Measurements from ENCODE around the gene MED27.

Gene MED27

GRCh38 chr9:131874447-131874846 lies 205.2 kb downstream of the MED27 start:
- DNase-seq = no peak

DNA sequence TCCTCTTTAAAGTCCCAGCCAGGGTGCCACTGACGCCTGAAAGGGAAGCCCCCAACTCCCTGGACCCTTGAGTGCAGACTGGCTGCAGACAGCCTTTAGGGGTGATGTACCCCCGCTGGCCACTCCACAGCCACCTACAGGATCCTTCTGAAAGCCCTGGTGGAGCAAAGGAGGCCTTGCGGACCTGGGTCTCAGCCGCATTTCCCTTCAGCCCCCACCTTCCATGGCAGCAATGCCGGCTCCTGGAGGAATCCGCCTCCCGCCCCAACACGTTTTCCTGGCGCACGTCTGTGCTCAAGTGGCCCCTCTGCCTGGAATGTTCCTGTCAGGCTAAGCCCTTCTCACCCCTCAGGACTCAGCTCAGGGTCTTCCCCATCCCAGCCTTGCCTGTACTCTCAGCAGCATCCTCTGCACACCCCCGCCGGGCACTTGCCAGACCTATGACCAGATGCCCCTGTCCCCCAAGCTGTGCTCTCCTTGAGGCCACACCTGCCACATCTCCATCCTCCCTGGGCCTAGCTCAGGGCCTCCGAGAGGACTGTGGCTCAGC lies 205.7 kb downstream of the MED27 start:
- DNase-seq = no peak

DNA sequence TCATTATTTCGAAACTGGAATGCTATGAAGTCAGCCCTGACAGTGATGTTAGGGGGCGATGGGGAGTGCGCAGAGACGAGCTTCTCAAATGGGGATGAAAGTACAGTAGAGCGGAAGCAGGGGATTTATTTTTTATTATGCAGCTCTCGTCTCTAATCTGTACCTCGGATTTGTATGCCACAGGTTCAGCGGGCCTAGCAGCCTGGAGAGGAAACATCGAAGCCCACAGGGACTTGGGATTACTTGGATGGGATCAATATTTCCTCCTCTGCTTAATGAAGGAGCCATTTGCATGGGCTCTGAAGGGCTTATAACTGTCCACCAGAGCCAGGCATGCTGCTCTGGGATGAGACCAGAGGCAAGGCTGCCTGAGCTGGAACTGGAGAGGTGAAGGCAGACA lies 206.3 kb downstream of the MED27 start:
- DNase-seq = no peak

GRCh38 chr9:131872702-131873101 lies 207.0 kb downstream of the MED27 start:
- DNase-seq = no peak

DNA sequence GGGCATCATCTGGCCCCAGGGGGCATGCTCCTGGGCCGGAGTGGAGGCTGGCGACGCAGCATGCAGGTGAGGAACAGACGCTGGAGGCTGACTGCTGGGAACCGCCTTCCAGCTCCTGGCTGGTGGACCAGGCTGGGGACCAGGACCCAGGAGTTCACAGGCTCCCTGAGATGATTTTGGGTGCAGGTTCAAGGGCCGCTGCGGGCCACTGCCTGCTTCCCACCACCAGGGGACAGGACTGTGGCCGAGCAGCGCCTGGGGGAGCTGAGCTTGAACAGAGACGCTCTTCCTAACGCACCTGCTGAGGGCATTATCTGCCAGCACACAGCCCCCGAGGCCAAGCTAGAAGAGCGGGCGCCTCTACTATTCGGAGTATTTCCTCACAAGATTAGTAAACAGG lies 207.7 kb downstream of the MED27 start:
- no peak for DNase-seq

DNA sequence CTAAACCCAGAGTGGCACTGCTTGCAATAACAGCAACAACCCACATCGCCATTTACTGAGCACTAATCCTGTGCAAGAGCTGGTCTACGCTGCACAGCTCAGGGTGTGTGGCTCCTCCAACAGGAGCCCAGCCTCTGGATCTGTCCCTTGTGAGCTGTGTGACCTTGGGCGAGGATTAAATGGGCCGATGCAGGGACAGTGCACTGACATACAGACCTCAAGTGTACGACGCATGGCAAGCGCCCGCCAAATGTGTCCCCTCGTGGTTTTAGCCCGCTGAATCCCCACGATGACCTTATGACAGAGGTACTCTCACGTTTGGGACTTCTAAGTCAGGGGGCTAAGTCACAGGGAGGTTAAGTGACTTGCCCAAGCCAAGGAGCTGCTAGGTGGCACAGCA lies 209.5 kb downstream of the MED27 start:
- DNase-seq = no peak

- no peak for DNase-seq
These were observed 210.3 kb downstream of the MED27 start for GRCh38 chr9:131869348-131869747.

DNA sequence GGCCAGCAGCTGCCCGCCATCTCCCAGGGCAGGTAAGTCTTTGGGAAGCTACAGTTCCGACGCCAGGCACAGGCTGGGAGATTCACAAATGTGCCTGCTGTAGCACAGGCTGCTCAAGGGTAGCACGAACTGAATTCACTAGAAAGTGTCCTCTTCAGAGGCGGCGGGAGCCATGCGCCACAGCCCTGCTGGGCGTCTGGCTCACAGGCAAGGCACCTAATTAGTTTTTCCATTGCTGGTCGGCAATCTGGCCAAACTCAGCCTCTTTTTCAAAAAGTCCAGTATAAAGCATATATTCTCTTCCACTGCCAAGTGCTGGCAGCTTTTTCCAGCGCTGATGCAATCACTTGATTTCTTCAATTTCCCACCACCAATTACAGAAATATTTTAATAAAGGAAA lies 210.9 kb downstream of the MED27 start:
- DNase-seq = no peak

GRCh38 chr9:131867611-131868192 lies 212.0 kb downstream of the MED27 start:
- DNase-seq = no peak

GRCh38 chr9:131865446-131866195 lies 214.0 kb downstream of the MED27 start:
- no peak for DNase-seq

DNA sequence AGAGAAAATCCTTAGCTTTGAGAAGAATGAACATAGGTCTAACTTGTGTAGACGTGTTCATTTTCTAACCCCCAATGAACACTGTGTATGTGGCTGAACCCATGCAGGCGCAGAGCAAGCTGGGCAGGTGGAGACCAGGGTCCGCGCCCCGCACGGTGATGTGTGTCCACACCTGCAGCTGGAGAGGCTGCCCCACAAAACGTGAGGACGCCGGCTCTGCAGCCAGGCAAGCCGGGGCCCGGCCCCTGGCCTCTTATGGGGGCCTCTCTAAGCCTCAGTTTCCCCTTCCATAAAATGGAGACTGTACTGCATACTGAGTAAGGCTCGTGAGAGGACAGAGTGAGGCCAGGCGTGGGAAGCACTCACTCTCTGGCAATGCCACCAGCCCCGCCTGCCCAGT lies 215.1 kb downstream of the MED27 start:
- DNase-seq = no peak

GRCh38 chr9:131863306-131863896 lies 216.3 kb downstream of the MED27 start:
- no peak for DNase-seq

DNA sequence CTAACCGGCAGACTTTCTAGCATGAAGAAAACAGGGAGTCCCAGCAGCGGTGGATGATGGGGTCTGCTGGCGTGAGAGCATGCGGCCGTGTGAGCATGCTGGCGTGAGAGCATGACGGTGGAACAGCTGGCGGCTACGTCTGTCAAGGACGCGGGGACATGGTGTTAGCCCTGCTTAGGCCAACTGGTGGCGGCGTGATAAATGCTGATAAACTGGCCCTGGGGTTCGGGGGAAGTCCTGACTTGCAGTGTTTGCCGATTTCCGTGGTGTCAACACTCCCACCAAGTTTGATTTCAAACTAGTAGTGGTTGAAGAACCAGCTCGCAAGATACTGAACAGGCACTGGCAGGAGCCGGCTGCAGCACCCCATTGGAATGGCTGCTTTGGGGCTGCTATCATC lies 217.4 kb downstream of the MED27 start:
- no peak for DNase-seq

GRCh38 chr9:131860430-131860829 lies 219.2 kb downstream of the MED27 start:
- no peak for DNase-seq

GRCh38 chr9:131858147-131858546 lies 221.5 kb downstream of the MED27 start:
- no peak for DNase-seq

GRCh38 chr9:131856105-131856504 lies 223.6 kb downstream of the MED27 start:
- no peak for DNase-seq

DNA sequence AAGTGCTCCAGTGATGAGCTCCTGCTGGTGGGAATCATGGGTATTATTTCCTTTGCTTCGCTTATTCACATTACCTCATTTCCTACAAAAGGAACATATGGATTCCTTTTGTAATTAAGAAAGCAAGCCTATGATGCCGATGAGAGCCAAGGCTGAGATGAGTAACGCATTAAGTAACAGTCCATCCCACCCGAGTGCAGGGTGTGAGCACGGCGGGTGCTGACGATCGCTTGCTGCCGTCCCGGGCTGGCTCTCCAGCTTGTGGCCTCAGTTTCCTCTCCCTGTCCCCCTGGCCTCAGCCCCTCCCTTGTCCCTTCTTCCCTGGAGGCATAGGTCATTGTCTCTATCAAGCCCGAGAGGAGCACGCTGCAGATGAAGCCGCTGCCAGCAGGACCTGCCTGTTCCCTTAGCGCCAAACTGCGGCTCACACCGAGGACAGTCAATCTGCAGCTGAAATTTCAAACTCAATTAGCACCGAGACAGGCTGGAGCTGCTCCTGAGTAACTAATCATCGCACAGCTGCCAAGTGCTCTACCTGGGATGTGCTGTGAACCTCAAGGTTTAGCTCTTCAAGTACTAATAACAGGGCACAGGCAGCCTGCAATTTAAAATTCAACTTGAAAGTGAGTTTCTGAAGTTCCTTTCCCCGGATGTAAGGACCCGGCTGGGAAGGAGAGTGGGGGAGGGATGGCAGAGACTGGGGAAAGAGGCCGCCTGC lies 224.6 kb downstream of the MED27 start:
- peak; percentile 45 for DNase-seq

- DNase-seq = no peak
These were observed 225.3 kb downstream of the MED27 start for GRCh38 chr9:131854334-131854733.

DNA sequence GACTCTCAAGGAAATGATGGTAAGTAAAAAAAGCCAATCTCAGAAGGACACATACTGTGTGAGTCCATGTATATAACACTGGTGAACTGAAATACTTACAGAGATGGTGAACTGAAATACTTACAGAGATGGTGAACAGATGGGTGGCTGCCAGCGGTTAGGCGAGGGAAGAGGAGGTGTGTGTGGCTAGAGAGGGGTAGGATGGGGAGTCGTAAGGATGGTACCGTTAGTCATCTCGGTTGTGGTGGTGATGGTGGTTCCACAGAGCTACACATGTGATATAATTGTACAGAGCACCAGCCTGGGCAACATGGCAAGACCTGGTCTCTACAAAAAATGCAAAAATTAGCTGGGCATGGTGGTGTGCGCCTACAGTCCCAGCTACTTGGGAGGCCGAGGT lies 226.2 kb downstream of the MED27 start:
- no peak for DNase-seq

GRCh38 chr9:131851414-131851813 lies 228.3 kb downstream of the MED27 start:
- DNase-seq = no peak

GRCh38 chr9:131849391-131849790 lies 230.3 kb downstream of the MED27 start:
- DNase-seq = no peak

- no peak for DNase-seq
These were observed 231.0 kb downstream of the MED27 start for GRCh38 chr9:131848570-131849160.

Data from NCI-H1694 treated with DMSO at 0.1 percent for 48 hours (cell line).